ENCODE measurements around the gene PPARD.

DNA sequence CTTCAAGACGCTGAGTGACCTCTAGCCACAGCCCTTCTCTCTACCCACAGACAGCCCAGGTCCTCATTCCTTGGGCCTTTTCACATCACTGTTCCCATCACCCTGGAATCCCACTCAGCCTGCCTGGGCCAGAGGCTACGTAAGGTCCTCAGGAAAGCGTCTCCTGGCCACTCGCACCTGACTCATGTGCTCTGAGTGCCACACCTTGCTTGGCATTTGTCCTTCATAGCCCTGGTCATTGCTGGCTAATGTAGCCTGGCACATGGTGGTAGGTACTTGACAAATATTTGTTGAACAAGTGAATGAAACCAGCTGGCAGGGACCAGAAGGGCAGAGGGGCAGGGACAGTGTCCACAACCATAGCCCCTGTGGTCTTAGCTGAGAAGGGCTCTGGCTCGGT, 59.2 kb downstream of the PPARD start:
- no peak for TF ChIP-seq POLR2AphosphoS5 (IDR thresholded peaks at IDR 0.05)
- TF ChIP-seq, protein P1, sequence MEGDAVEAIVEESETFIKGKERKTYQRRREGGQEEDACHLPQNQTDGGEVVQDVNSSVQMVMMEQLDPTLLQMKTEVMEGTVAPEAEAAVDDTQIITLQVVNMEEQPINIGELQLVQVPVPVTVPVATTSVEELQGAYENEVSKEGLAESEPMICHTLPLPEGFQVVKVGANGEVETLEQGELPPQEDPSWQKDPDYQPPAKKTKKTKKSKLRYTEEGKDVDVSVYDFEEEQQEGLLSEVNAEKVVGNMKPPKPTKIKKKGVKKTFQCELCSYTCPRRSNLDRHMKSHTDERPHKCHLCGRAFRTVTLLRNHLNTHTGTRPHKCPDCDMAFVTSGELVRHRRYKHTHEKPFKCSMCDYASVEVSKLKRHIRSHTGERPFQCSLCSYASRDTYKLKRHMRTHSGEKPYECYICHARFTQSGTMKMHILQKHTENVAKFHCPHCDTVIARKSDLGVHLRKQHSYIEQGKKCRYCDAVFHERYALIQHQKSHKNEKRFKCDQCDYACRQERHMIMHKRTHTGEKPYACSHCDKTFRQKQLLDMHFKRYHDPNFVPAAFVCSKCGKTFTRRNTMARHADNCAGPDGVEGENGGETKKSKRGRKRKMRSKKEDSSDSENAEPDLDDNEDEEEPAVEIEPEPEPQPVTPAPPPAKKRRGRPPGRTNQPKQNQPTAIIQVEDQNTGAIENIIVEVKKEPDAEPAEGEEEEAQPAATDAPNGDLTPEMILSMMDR (IDR thresholded peaks at IDR 0.05), result no peak
- no peak for TF ChIP-seq POLR2A (IDR thresholded peaks at IDR 0.05)
